NCI-H1105 treated with DMSO at 0.1 percent for 48 hours (cell line): ENCODE data around the gene RNU7-1.

Experiments
- DNase-seq: peaks from one replicate; lab custom pipeline; 2025; lab: John Stamatoyannopoulos, UW

Gene RNU7-1

DNA sequence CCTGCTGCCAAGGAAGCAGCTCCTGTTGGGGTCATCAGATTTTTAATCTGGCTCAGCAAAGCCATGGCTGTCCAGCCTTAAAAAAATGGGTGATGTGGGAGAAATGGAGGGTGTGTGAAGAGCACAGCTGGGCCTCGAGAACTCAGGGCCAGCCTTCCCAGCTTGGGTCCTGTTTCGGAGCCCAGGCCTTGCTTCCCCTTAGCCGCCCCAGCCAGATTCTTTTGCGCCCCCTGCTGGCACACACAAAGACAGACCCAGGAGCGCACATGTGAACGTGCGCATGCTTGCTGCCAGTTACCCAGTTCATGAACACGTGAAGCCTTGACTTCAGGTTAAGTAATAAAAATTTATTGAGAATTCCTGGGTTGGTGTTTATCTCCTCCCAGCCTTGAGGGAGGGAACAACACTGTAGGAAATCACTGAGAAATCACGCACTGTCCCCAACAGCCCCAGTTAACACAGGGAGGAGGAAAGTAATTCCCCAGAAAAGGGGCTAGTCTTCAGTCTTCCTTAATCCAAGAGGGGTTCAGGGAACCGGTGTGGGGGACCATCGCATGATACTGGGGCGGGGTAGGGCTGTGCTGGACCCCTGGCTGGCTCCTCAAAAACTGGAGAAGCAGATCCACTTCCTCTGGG, 21.5 kb downstream of the RNU7-1 start:
- peak; percentile 87 for DNase-seq

- DNase-seq, result no peak
Measured at GRCh38 chr12:6965714-6966113, 22.1 kb downstream of the RNU7-1 start.

DNA sequence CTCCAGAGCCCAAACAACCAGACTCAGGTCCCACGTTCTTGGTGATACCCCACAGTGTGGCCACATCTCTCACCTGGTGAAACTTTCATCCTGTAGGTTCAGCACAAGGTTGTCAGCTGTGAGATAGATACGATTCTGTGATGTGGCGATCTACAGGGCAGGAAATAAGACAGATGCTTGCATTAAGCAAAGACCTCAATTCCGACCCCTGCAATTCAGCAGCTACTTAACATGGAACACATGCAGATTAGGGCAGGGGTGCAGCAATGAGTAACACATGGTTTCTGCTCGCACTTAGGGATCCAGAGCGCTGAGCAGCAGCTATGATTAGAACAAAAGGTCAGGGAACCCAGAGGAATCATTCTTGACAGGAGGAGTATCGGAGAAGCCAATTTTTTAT, 22.7 kb downstream of the RNU7-1 start:
- DNase-seq, result no peak

DNA sequence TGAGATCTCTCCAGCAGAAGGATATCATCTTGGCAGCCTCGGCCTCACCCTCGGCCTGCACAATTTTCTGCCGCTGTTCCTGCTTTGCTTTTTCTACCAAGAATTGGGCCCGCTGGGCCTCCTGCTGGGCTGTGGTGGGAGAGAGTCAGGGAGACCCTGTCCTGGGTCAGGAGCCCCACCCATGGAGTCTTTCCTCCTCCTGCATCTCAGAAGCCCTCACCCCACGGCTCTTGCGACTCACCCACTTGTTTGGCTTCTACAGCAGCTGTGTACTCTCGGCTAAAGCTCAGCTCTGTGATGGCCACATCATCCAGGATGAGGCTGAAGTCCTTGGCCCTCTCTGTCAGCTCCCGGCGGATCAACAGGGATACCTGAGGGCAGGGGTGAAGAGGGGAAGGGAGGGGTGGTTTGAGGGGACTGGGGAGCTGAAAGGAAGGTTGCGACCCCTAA, 24.1 kb downstream of the RNU7-1 start:
- DNase-seq, result no peak

- no peak for DNase-seq
Measured at GRCh38 chr12:6968426-6968825, 24.8 kb downstream of the RNU7-1 start.

DNA sequence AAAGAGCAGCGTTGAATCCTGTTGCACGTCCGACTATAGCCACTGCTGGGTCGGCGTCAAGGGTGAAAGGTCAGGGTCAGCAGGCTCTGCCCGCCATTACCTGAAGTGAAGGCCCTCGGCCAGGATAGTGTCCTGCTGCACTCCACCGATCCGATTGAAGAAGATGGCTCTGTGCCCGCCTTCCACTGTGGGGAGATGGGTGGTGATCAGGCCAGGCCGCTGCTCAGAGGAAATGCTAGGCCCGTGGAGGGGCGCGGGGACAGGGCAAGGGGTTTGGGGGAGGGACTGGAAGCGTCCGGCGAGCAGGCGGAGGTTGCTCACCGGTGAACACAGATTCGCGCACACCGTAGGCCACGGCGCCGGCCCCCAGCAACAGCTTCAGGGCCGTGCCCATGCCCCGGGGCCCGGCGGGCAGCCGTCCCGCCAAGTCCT, 26.5 kb downstream of the RNU7-1 start:
- no peak for DNase-seq

DNA sequence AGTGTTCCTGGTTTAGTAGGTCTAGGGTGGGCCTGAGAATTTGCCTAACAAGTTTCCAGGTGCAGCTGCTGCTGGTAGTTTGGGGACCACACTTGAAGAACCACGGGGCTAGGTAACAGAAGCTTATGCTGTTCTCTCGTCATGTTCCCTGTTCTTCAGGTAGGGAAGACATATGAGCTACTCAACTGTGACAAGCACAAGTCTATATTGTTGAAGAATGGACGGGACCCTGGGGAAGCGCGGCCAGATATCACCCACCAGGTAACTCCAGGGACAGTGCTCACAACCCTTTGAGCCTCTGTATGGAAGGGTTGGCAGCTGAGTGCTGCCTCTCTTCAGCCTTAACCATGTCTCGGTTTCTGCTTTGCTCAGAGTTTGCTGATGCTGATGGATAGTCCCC, 30.6 kb downstream of the RNU7-1 start:
- DNase-seq, result no peak

DNA sequence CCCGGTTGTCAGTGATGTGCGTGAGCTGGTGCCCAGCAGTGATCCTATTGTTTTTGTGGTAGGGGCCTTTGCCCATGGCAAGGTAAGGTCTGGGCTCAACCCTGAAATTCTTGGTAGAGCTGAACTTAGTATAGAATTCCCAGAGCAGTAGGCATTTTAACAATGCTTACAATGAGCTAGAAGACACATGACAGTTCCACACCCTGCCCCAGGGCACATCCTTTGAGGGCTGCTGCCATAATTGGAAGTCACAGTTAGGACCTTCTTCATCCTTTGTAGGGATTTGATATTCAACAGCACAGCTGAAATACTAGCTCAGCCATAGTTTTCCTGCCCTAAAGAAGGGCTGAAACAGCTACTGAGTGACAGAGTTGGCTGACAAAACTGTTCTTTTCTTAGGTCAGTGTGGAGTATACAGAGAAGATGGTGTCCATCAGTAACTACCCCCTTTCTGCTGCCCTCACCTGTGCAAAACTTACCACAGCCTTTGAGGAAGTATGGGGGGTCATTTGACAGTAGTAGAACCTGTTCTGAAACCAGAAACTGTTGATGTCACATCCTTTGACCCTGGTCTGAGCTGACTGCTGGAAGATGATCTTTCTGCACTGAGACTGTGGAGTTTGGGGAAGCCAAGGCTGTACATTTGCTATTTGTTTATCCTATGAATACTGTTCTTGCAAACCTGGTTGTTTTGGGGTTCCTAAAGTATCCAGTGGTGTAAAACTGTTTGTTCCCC, 31.8 kb downstream of the RNU7-1 start:
- no peak for DNase-seq

GRCh38 chr12:6977653-6978052, 34.0 kb downstream of the RNU7-1 start:
- DNase-seq, result no peak

DNA sequence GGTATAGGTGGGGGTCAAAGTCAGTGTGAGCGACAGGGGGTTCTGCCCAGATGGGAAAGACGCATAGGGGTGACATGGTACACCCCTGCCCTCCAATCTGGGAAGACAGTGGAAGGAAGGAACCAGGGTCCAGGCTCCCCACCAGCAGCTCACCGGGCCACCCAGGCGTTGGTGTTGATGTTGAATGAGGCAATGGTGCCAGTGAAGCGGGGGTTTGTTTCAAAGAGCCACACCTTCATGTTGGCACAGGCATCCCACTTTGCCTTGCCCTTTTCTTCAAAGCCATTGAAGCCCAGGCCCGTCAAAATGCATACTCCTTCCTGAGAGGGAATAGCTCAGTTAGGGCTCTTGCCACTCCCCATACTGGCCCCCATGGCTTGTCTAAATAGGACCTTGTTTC, 34.6 kb downstream of the RNU7-1 start:
- no peak for DNase-seq

GRCh38 chr12:6978611-6979011, 35.0 kb downstream of the RNU7-1 start:
- DNase-seq, result no peak

DNA sequence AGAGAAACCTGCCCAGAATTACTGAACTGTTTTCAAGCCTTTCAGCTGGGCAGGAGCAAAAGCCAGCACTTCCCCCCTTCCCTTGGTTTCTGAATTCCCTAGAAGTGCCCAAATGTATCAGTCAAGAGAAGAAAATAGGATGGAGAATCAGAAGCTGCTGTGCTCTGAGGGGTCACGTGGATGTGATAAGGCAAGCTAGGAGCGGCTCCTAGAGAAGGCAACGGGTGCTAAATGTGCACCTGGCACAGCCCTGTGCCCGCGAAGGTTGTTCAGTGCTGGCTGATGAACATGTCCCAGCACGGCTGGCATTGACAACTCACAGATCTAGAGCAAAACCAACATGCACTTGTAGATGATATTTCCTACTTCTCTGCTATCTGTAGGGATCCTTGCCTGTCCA, 35.4 kb downstream of the RNU7-1 start:
- DNase-seq, result no peak

DNA sequence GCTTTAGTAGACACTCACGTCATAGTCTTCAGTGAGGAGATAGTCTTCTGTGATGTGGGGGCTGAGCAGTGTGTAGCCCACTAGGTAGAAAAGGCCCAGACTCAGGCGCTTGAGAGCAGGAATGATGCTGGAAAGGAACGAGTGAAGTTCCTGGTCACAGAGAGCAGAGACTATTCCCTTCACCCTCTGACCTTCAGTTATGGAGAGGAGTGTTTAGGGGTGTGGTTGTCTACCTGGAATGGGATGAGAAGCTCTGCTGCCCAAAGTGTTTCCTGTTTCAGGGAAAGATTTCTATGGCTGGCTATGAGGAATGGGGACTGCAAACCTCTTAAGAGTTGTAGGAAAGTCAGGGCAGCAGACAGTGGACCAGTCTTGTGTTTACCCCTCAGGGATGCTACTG, 35.8 kb downstream of the RNU7-1 start:
- no peak for DNase-seq

DNA sequence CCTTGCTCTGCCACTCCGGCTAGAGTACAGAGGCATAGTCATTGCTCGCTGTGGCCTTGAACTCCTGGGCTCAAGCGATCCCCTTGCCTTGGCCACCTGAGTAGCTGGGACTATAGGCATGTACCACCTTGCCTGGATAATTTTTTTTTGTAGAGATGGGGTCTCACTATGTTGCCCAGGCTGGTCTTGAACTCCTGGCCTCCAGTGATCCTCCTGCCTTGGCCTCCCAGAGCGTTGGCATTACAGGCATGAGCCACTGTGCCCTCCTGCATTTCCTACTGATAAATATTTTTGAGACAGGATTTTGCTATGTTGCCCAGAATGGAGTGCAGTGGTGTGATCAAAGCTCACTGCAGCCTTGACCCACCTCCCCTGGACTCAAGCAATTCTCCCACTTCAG, 36.5 kb downstream of the RNU7-1 start:
- DNase-seq, result no peak

DNA sequence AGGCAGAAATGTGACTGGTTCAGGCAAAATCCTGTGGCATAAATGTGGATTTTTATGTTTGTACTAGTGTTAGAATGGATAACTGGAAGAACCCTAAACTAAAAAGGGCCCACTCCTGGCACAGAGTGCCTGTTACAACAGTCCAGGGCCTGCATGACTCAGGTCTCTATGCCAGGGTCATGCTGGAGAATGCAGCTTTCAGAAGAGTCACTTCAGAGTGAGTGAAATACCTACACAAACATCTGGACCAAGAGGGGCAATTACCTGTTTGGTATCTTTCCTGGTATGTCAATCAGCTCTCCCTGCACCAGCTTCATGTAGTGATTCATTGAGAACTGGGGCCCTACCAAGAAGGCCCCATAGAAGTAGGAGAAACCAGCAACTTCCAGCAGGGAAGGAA, 37.1 kb downstream of the RNU7-1 start:
- DNase-seq, result no peak

- DNase-seq, result no peak
Measured at GRCh38 chr12:6981152-6982052, 37.8 kb downstream of the RNU7-1 start.

DNA sequence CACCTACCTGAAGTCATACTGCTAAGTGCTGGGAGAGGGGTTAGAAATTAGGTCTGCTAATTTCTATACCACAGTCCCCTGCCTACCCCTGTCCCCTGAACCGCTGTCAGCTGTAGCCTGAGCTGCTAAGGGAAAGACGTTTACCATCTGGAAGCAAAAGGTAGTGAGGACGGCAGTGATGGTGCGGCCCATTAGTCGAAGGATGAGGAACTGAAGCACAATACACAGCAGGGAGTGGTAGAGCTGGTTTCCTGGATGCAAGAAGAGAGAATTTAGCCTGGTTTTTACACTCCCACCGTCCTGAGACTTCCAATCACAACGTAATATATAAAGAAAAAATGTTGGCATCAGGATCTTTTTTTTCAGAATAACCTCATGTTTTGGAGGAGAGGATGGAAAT, 38.9 kb downstream of the RNU7-1 start:
- no peak for DNase-seq

DNA sequence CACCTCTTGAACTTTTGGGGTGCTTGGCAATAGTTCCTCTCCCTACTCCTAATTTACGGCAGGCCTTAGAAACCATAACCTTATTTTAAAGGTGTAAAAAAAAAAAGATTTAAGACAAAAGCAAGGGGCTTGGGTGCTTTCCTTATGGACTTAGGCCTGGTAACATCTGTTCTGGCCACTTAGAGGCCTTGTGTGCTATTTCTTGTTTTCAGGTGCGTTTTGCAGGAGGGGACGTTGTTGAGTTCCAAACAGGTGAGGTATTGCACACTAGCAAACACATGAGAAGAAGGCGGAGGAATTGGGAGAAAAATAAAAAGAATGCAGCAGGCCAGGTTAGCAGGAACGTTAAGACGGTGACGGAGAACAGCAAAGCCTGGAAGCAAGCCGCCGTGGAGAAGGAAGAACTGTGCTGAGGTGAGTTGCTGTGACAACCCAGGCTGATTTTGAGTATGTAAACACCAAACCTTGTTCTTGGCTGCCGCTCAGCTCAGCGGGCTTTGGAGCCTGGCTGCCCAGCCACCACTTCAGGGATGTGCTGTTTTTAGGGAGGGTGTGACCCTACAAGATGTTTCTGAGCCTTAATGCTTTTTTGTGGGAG, 44.4 kb downstream of the RNU7-1 start:
- DNase-seq, result no peak
